Kasumi-1 (cell line): ENCODE measurements around the gene TM2D3.
"Not testable (repeated sequence)": the region's sequence is repeated elsewhere in the genome, so short reads cannot be mapped to it uniquely, and the experiment has no call there.

Experiments used
- DNase-seq, 2 experiments: peaks; one replicate each; lab custom pipeline; 2025; lab: John Stamatoyannopoulos, UW

TM2D3 gene

GRCh38 chr15:101657171-101657570 lies 5.0 kb upstream of the TM2D3 start:
- no peak for DNase-seq

DNA sequence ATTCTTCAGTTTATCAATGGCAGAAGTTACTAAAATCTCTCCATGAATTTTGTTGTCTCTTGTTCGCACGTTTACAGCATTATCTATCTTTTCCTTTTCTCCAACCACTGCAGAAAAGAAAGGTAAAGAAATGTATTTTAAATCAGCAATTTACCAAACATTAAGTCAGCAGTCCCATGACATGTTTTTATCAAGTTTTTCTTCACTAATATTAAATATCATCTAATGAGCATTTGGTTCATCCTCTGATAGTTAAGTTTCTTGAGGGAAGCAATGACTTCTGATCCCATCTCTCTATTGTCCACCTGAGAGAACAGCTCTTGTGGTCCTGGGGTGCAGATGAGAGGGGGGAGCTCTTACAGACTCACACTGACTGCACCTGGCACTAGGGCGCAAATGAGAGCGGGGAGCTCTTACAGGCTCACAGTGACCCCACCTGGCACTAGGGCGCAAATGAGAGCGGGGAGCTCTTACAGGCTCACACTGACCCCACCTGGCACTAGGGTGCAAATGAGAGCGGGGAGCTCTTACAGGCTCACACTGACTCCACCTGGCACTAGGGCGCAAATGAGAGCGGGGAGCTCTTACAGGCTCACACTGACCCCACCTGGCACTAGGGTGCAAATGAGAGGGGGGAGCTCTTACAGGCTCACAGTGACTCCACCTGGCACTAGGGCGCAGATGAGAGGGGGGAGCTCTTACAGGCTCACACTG lies 2.6 kb upstream of the TM2D3 start:
- DNase-seq: not testable (repeated sequence)

- no peak for DNase-seq
Measured at GRCh38 chr15:101654171-101654570, 2.0 kb upstream of the TM2D3 start.

DNA sequence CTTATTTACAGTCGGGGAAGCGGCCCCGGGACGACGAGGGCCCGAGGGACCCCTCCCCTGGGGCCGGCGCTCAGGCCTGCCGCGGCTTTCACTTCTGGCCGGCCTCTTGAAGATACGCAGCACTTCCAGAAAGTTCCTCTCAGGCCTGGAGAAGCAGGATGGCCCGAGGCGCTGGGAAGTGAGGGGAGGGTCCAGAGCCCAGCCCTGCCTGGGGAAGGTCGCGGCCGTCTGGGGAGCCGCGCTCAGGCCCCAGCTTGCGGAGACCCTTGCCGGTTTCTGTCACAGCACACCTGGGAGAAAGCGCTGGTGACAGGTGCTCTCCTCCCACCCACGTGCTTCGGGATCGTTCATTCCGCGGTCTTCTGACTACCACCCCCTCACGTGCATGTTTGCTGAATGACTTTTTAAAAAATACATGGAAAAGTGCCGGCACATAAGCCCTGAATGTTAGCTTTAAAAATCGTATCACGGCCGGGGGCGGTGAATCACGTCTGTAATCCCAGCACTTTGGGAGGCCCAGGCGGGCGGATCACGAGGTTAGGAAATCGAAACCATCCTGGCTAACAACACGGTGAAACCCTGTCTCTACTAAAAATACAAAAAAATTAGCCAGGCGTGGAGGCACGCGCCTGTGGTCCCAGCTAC lies 727 bp upstream of the TM2D3 start:
- DNase-seq: no peak

DNA sequence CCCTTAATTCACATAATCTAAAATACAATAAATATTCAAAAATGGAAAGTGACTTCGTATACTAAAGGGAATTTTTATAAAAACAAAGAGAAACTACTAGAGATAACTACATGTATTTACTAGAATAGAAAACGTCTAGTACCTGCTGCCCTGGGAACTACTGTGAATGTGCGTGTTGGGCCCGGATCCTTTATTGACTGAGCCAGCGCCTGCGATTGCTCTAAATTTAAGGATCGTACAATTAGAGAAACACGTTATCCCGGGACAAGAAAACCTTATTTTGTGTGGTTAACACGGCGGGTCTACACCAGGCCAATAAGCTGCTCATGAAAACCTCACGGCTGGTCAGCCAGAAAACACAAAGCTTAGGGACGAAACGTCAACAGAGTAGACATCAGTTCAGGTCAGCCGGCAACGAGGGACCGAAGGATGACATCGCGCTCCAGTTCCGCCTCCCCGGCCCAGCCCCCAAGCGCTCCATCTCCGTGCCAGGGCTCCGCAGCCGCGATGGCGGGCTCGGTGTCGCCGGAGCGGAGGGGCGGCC lies 555 bp downstream of the TM2D3 start:
- DNase-seq: peak; percentile 37 to 38

DNA sequence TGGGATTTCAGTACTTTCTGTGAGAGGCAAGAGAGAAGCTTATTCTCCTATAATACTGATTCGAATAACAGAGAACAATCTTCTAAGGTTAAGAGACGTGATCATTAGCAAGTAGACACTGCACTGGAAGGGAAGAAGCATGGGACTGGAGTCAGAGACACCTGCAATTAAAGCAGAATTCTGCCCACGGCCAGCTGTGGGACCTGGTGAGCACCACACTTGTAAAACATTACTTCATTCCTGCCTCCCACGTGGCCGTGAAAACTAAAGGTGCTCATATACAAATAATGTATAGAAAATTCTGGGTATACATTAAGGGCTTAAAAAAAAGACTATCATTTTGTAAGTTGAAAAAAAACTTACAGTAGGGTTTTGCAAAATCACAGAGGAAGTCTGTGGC lies 2.0 kb downstream of the TM2D3 start:
- DNase-seq: no peak

DNA sequence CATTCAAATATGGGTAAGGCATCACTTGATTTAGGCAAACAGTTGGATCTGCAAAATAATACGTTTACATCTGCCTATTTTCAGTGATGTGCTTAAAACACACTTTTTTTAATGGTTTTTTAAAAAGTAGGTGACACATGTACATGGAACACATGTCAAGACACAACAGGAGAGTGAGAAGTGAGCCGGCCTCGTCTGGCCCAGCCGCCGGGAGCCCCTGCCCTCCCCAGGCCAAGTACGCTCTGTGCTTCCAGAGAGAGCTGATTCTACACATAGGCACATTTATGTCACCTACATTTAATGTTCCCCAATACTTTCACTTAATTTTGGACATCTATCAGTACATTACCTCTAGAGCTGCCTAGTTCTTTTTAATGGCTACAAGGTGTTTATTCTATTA lies 3.8 kb downstream of the TM2D3 start:
- DNase-seq: no peak

GRCh38 chr15:101647251-101647650 lies 4.9 kb downstream of the TM2D3 start:
- DNase-seq: no peak

GRCh38 chr15:101646672-101647071 lies 5.5 kb downstream of the TM2D3 start:
- DNase-seq: no peak

DNA sequence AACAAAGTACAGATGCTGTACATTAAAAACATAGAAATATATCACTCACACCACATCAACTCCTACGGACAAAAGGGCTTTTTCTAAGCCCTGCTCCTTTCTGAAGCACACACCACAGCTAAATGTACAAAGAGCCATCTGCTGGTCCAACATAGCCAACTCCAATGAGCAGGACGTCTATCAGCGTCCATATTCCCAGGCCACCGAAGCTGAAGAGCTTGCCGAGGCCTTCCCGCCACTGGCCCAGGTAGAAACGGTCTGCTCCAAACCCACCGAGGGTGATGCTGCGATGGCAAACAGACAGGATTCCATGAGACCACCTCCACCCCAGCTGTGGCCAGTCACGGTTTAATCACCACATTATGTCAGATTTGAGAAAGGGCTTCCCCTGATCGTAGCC lies 9.8 kb downstream of the TM2D3 start:
- DNase-seq: peak; percentile 31 to 44

DNA sequence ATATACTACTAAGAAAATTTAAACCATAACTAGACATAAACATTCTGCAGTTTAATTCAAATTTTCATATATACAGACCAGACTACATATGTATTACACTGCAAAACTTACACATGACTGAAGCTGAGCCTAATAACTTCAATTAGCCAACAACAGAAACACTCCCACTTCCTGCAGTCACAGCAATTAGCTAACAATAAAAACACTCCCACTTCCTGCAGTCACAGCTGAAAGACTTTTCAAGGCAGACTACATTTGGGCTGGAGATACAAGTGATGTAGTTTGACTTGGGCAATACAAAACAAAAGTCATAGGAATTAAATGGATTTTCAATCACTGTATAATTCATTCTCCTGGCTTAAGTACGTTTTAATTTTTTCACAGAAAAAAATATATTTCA lies 10.3 kb downstream of the TM2D3 start:
- DNase-seq: peak; percentile 84 to 87

GRCh38 chr15:101641129-101641764 lies 10.9 kb downstream of the TM2D3 start:
- peak; percentile 86 for DNase-seq

- no peak for DNase-seq
Measured at GRCh38 chr15:101639667-101640066, 12.5 kb downstream of the TM2D3 start.

- no peak for DNase-seq
Measured at GRCh38 chr15:101637919-101638318, 14.3 kb downstream of the TM2D3 start.

DNA sequence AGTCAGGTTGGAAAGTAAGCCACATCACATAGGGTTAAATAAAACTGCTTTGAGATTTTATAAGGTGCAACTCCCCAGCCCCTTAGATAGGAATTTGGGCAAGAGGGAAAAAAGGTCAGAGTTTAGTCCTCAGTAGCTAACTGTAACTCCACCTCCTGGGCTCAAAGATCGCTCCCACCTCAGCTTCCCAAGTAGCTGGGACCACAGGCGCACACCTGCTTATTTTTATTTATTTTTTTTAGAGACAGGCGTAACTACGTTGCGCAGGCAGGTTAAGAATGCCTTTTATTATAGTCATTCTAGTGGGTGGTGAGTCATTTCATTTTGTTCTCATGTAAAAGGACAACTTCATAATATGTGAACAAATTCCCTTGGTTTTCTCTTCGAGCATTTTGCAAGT lies 14.7 kb downstream of the TM2D3 start:
- no peak for DNase-seq

GRCh38 chr15:101637038-101637437 lies 15.1 kb downstream of the TM2D3 start:
- DNase-seq: no peak

GRCh38 chr15:101635944-101636727 lies 16.0 kb downstream of the TM2D3 start:
- DNase-seq: no peak

DNA sequence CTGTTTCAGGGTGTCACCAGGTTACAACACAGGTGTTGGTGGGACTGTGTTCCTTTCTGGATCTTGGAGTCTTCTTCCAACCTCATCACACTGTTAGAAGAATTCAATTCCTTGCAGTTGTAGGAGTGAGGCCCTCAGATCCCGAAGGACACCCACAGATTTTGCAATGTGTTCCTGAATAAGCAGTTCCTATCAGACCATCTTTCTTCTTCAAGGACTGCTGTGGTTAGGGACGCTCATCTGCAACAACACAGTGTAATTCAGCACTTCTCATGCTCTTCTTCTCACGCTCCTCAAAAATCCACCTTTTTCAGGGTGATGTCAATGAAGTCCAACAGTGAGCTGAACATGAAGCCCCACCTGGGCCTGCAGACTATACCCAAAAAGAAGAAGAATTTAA lies 18.8 kb downstream of the TM2D3 start:
- no peak for DNase-seq

- not testable (repeated sequence) for DNase-seq
Measured at GRCh38 chr15:101626729-101627128, 25.5 kb downstream of the TM2D3 start.

GRCh38 chr15:101625980-101626379 lies 26.2 kb downstream of the TM2D3 start:
- no peak for DNase-seq

GRCh38 chr15:101625184-101625583 lies 27.0 kb downstream of the TM2D3 start:
- DNase-seq: peak; percentile 61 to 62
